SK-N-SH treated with all-trans-retinoic acid at 6 μM for 48 hours (cell line): ENCODE data around the gene TNK2.

Source experiments
- ATAC-seq: fragments of 200-7000 bp; cut with Tn5 transposase; 3 replicates; pipeline ENCODE4 v1.9.1; 2020; ENCODE audit warnings: mild to moderate bottlenecking, moderate library complexity
- ARNTL ChIP-seq: fragments of 450-650 bp; formaldehyde crosslinking; IDR thresholded peaks from 2 replicates; pipeline ENCODE4 v1.5.0; 2020; ENCODE audit warnings: low read depth, mild to moderate bottlenecking, moderate library complexity, borderline replicate concordance
- BACH2 ChIP-seq: fragments of 250-450 bp; sonication (Bioruptor Pico); IDR thresholded peaks from 2 replicates; pipeline ENCODE4 v1.9.0; 2021; ENCODE audit warnings: mild to moderate bottlenecking, borderline replicate concordance
- CSDC2 ChIP-seq: fragments of 250-450 bp; sonication (Bioruptor Pico); IDR thresholded peaks from 2 replicates; pipeline ENCODE4 v1.5.0; 2020; ENCODE audit warnings: mild to moderate bottlenecking, moderate library complexity
- CSRNP3 ChIP-seq: fragments of 250-450 bp; sonication (Bioruptor Pico); IDR thresholded peaks from 2 replicates; pipeline ENCODE4 v1.5.1; 2021; ENCODE audit warnings: mild to moderate bottlenecking, moderate library complexity
- ESRRG ChIP-seq: fragments of 250-450 bp; sonication (Bioruptor Pico); IDR thresholded peaks from 2 replicates; pipeline ENCODE4 v1.6.1; 2021; ENCODE audit warnings: mild to moderate bottlenecking
- GLIS3 ChIP-seq: fragments of 250-450 bp; sonication (Bioruptor Pico); IDR thresholded peaks from 2 replicates; pipeline ENCODE4 v1.5.0; 2020; ENCODE audit warnings: mild to moderate bottlenecking, moderate library complexity
- OSR1 ChIP-seq: fragments of 250-450 bp; sonication (Bioruptor Pico); IDR thresholded peaks from 2 replicates; pipeline ENCODE4 v1.8.0; 2022; ENCODE audit warnings: moderate library complexity, mild to moderate bottlenecking, inconsistent platforms
- POU6F1 ChIP-seq: fragments of 250-450 bp; sonication (Bioruptor Pico); IDR thresholded peaks from 2 replicates; pipeline ENCODE4 v1.8.0; 2021; ENCODE audit warnings: low read depth, mild to moderate bottlenecking, moderate library complexity, borderline replicate concordance
- PPARA ChIP-seq: fragments of 250-450 bp; sonication (Bioruptor Pico); IDR thresholded peaks from 2 replicates; pipeline ENCODE4 v1.5.0; 2020; ENCODE audit warnings: mild to moderate bottlenecking, borderline replicate concordance
- RARB ChIP-seq: fragments of 250-450 bp; sonication (Bioruptor Pico); IDR thresholded peaks from 2 replicates; pipeline ENCODE4 v1.8.0; 2021; ENCODE audit warnings: mild to moderate bottlenecking, moderate library complexity
- SNAI2 ChIP-seq: fragments of 250-450 bp; sonication (Bioruptor Pico); IDR thresholded peaks from 2 replicates; pipeline ENCODE4 v1.5.0; 2020; ENCODE audit warnings: mild to moderate bottlenecking, moderate library complexity
- TCF4 ChIP-seq: fragments of 250-450 bp; sonication (Bioruptor Pico); IDR thresholded peaks from 2 replicates; pipeline ENCODE4 v1.8.0; 2021; ENCODE audit warnings: mild to moderate bottlenecking, moderate library complexity, borderline replicate concordance
- TOX ChIP-seq: fragments of 250-450 bp; sonication (Bioruptor Pico); IDR thresholded peaks from 2 replicates; pipeline ENCODE4 v1.8.0; 2021; ENCODE audit warnings: mild to moderate bottlenecking, moderate library complexity, borderline replicate concordance
- TSHZ2 ChIP-seq: fragments of 250-450 bp; sonication (Bioruptor Pico); IDR thresholded peaks from 2 replicates; pipeline ENCODE4 v1.5.0; 2020; ENCODE audit warnings: mild to moderate bottlenecking, moderate library complexity
- ZC3H10 ChIP-seq: fragments of 250-450 bp; sonication (Bioruptor Pico); IDR thresholded peaks from 2 replicates; pipeline ENCODE4 v1.5.1; 2021; ENCODE audit warnings: mild to moderate bottlenecking, moderate library complexity
- ZFP30 ChIP-seq: fragments of 450-650 bp; formaldehyde crosslinking; IDR thresholded peaks from 2 replicates; pipeline ENCODE4 v1.5.0; 2022; ENCODE audit warnings: mild to moderate bottlenecking, moderate library complexity
- ZNF565 ChIP-seq: fragments of 450-650 bp; formaldehyde crosslinking; conservative IDR thresholded peaks from 2 replicates; pipeline ENCODE4 v1.5.0; 2020; ENCODE audit warnings: low read depth, mild to moderate bottlenecking, moderate library complexity
- ZNF8 ChIP-seq: fragments of 450-650 bp; formaldehyde crosslinking; IDR thresholded peaks from 2 replicates; pipeline ENCODE4 v1.5.0; 2020; ENCODE audit warnings: mild to moderate bottlenecking, moderate library complexity

Gene TNK2

GRCh38 chr3:195856410-195857084 lies 51.8 kb downstream of the TNK2 start (continued):
- TF ChIP-seq ESRRG (CRISPR knock-in tag) = no peak
- TF ChIP-seq, all 23 proteins: peak for 0

GRCh38 chr3:195855471-195856409 lies 52.6 kb downstream of the TNK2 start:
- TF ChIP-seq GLIS3 = no peak
- no peak for TF ChIP-seq CSRNP3
- no peak for TF ChIP-seq TOX (CRISPR knock-in tag)
- TF ChIP-seq ZC3H10 (CRISPR knock-in tag) = no peak
- no peak for TF ChIP-seq CSDC2 (CRISPR knock-in tag)
- no peak for TF ChIP-seq RARB (CRISPR knock-in tag)
- no peak for TF ChIP-seq ZNF565 (CRISPR knock-in tag)
- no peak for TF ChIP-seq TCF4 (CRISPR knock-in tag)
- no peak for TF ChIP-seq PPARA (CRISPR knock-in tag)
- no peak for TF ChIP-seq ZFP30
- no peak for TF ChIP-seq ARNTL (CRISPR knock-in tag)
- TF ChIP-seq POU6F1 (CRISPR knock-in tag) = no peak
- ATAC-seq = no peak

- TF ChIP-seq SNAI2 = no peak
- ATAC-seq = no peak
These were observed 53.6 kb downstream of the TNK2 start for GRCh38 chr3:195854628-195855294.

GRCh38 chr3:195853996-195854395 lies 54.4 kb downstream of the TNK2 start:
- no peak for ATAC-seq
- TF ChIP-seq RARB (CRISPR knock-in tag) (no peak), TSHZ2 (CRISPR knock-in tag) (no peak), ZNF8 (CRISPR knock-in tag) (no peak), POU6F1 (CRISPR knock-in tag) (no peak), BACH2 (CRISPR knock-in tag) (no peak), OSR1 (CRISPR knock-in tag) (no peak), ZNF565 (CRISPR knock-in tag) (no peak)
